Transverse colon (tissue), 4 donors: ENCODE results near the gene PRR23E.

Source experiments
- CTCF ChIP-seq, 5 experiments: fragments of 200-600 bp in 3 of 5; fragments of 450-650 bp in 2 of 5; sonication (generic) in 3 of 5; IDR thresholded peaks; 1 replicate in 2 of 5; 2 replicates in 3 of 5; pipeline ENCODE4 v1.5.1; 2016 to 2017; ENCODE audit warnings: antibody characterized with exemption in 5 of 5, inconsistent platforms in 3 of 5, mild to moderate bottlenecking in 2 of 5, moderate library complexity in 1 of 5
- EP300 ChIP-seq: sonication (generic); formaldehyde crosslinking; IDR thresholded peaks from one replicate; pipeline ENCODE4 v1.6.1; 2017; ENCODE audit warnings: antibody characterized with exemption, low read depth
- POLR2A ChIP-seq: fragments of 450-650 bp; IDR thresholded peaks from one replicate; pipeline ENCODE4 v1.6.1; 2016; ENCODE audit warnings: antibody characterized with exemption, mild to moderate bottlenecking, moderate library complexity
- POLR2AphosphoS5 ChIP-seq, 3 donors: sonication (generic); formaldehyde crosslinking; IDR thresholded peaks; one replicate each; pipeline ENCODE4 v1.6.1; 2016; ENCODE audit warnings: antibody characterized with exemption in 3 of 3

GRCh38 chr3:127167315-127168043 is 25.5 kb upstream of the PRR23E start:
- TF ChIP-seq POLR2A = no peak
- no peak for TF ChIP-seq CTCF (IDR thresholded peaks at IDR 0.05)
- no peak for TF ChIP-seq POLR2AphosphoS5 (IDR thresholded peaks at IDR 0.05)
- TF ChIP-seq EP300 = no peak
